DMS153 (cell line): ENCODE measurements around the gene KCNE3.

Experiments
- DNase-seq: peaks from one replicate; lab custom pipeline; 2025; lab: John Stamatoyannopoulos, UW

Gene KCNE3

DNA sequence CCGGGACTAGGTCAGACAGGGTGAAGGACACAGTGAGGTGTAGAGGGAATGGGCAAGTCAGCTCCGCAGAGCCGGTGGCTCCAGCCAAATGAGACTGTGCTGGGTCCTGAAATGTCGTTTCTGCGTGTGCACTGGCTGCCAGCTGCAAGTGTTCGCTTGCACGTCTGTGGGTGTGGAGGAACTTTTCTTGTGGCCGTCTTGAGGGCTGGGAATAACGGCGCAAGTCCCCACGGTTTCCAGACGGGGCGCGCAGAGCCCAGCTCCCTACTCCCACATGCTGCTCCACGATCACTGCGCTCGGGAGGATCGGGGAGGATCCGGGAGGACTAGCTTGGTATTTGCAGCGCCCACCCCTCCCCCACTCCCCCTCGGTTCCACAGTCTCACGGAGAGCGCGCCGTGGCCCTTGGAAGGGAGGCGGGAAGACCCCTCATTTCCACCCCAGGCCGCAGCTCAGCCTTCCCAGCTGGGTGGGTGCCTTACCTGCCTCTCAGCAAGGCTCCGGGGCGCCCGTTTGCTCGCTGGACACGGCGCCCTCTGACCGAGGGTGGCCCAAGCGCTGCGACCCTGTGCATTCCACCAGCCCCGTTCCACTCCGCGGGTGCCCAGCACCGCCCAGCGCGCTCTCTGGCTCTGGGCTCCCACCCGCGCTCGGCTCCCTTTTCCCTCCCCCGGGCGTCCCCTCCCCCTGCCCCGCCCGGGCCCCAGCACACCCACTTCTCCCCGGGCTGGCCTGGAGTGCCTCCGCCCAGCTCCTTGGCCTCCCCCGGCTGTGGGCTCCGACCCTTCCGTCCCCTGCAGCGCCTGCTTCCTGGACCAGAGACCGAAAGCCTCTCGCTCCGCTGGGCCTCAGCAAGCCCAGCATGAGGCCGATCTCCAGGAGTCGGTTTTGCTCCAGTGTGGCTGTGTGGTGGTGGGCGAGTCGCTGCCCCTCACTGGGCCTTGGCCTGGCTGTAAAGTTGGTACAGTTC is at the start of gene KCNE3:
KCNE3 (minus strand) TSS at position 634 of the 970 bp plus-strand sequence. CDS start 9,986 bp downstream, outside the sequence.
- DNase-seq, result no peak

DNA sequence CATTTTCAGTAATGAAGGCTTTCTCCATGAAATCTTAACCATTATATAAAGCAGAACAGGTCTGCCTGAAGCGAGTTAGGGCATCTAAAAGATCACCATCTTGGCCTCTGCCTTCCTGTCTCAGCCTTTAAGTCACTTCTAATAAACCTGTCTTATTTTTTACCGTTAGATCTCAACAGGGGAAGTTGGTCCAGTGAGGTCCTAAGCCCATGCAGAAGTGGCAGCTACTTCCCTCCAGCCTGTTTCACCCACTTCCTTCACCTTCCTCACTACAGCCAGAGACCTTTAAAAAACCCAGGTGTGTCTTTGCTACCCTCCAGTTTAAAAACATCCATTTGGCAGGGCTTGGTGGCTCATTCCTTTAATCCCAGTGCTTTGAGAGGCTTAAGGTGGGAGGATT is 40.2 kb upstream of the KCNE3 start:
- no peak for DNase-seq

GRCh38 chr11:74506823-74507222 is 39.5 kb upstream of the KCNE3 start:
- DNase-seq, result no peak

DNA sequence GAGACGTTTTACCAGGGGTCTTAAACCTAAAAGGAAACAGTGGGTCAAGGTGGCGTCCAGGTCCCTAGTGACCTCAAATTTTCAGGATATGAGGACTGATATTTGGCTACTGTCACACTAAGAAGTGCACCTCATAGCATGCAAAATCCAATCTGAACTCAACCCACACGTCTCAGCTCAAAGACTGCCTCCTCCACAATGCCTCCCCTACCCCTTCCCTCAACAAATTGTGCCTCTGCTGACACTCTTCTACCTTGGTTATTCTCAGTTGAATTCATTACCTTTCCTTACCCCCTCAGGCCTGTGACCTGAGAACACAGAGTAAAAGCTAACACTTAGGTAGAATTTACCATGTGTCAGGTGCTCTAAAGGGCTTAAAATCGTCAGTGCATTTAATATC is 38.6 kb upstream of the KCNE3 start:
- DNase-seq, result no peak

- no peak for DNase-seq
Observed at GRCh38 chr11:74504100-74504691, 36.8 kb upstream of the KCNE3 start.

DNA sequence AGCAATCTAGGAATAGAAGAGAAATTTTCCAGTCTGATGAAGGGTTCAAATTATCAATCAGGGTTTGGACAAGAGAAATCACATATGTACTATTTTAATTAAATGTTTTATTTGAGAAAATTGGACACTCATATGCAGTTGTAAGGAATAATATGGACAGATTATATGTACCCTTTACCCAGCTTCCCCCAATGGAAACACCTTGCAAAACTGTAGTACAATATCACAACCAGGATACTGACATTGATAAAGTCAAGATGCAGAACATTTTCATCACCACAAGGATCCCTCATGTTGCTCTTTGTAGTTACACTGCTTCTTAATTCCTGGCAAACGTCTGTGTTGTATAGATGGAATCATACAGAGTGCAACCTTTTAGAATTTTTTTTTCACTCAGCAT is 27.6 kb upstream of the KCNE3 start:
- no peak for DNase-seq

- DNase-seq, result no peak
Observed at GRCh38 chr11:74493791-74494630, 26.7 kb upstream of the KCNE3 start.

GRCh38 chr11:74492974-74493790 is 25.8 kb upstream of the KCNE3 start, which contains the start of gene LIPT2:
TSS of gene LIPT2 (minus strand) at chr11:74493724. CDS start at chr11:74493703, 21 bp downstream.
- peak; percentile 98 for DNase-seq

DNA sequence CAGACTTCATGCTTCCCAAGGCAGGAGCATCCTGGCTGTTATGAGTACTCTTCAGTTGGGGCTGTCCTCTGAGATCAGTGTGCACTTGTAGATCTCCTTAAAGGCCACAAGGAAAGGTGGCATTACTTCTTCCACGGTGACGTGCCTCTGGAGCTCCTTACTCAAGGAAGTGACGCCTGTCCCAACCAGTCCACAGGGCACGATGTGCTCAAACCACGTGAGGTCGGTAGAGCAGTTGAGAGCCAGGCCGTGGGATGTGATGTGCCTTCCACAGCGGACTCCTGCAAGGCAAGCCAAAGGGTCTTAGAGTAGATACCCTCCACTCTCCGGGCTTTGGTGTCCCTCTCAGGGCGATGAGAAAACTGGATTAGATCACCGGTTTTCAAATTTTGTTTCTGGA is 24.7 kb upstream of the KCNE3 start:
- DNase-seq, result no peak

DNA sequence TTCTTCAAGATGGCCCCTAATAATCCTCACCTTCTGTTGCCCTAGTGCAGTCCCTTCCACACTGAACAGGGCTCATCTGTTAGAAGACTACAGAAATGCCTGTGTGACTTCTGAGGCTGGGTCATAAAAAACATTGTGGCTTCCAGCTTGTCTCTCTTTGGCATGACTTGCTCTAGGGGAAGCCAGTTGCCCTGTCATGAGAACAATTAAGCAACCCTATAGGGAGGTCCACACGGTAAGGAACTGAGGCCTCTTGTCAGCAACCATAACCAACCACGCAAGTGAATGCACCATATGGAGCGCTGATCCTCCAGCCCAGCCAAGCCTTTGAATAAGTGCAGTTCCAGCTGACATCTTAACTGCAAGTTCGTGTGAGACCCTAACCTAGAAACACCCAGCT is 23.6 kb upstream of the KCNE3 start:
- no peak for DNase-seq

- no peak for DNase-seq
Observed at GRCh38 chr11:74487875-74488274, 20.5 kb upstream of the KCNE3 start.

DNA sequence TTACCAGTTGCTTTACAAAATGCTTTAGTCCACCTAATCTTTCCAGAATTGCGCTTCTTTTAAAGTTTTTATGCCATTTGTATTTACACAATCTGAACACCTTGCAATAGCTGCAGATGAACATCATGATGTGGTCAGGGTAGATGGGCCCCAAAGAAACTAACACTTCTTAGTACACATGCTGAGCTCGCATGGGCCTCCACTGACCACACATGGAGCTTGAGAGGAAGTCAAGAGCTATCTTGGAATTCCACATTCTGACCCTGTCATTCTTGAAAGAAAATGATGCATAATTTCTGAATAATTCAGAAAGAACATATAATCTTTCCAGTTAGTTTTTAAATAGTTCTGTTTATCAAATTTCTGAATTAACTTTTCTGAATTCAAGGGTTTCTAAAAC is 18.5 kb upstream of the KCNE3 start:
- DNase-seq, result no peak

GRCh38 chr11:74480688-74481417 is 13.5 kb upstream of the KCNE3 start:
- no peak for DNase-seq

DNA sequence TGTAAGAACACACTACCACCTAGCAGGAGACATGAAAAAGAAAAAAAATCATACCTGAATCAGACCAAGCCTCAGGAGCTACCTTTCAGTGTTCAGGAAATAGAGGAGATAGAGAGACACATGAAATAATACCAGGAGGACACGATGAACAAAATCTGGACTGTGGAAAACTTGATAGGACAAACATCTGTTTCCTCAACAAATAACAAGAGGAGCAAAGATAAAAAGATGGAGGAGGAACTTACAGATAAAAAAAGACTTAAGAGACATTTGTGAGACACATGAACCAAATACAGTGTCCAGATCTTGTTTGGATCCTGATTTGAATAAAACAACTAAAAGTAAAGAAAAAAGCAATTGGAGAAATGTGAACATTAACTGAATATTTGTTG is 12.4 kb upstream of the KCNE3 start:
- DNase-seq, result no peak

DNA sequence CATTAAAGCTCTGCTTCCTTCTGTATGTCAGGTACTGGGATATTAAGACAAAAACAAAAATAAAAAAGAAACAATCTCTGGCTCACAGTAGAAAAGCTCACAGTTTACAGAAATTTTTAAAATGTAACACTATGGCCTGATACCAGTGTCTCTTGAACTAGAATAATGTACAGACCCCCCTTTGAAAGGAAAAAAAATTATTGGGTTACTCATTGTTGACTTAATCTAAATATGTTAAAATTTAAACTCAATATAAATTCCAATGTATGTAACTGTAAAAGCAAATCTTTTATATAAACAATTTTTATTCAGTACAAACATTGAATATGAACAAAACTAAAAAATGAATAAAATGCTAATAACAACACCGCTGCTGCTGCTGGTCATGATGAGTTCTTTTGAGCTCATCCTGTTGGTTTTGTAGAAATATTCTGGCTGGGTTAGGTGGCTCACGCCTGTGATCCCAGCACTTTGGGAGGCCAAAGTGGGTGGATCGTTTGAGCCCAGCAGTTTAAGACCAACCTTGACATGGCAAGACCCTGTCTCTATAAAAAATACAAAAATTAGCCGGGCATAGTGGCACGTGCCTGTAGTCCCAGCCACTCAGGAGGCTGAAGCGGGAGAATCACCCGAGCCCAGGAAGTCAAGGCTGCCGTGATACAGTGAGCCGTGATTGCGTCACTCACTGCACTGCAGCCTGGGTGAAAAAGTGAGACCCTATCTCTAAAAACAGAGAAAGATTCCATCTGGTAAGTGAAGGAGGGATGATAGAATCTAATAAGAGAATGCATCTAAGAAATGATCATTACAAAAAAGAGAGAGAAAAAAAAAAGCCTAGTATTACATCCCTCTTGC is 11.8 kb upstream of the KCNE3 start:
- DNase-seq, result no peak

GRCh38 chr11:74476536-74476935 is 9.2 kb upstream of the KCNE3 start:
- no peak for DNase-seq

DNA sequence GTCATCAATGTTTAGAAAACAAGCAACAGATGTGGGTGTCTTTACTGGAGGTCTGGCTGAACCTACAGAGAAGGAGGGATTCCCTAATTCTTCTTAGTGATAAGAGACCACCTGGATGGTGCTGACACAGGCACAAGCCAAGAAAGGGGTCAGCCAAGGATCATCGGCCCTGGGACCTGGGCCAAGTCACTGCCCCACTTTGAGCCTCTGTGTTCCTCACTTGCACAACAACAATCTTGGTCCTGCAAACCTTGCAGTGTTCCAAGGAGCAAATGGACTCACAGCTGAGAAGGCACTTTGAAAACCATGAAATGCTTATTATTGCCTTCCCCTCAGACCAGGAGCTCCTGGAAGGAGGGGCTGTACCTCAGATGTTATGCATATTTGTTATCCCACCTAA is 7.0 kb upstream of the KCNE3 start:
- DNase-seq, result no peak

GRCh38 chr11:74473382-74474173 is 6.2 kb upstream of the KCNE3 start:
- no peak for DNase-seq
